Measurements from ENCODE around the gene ZNF655.

Gene ZNF655

DNA sequence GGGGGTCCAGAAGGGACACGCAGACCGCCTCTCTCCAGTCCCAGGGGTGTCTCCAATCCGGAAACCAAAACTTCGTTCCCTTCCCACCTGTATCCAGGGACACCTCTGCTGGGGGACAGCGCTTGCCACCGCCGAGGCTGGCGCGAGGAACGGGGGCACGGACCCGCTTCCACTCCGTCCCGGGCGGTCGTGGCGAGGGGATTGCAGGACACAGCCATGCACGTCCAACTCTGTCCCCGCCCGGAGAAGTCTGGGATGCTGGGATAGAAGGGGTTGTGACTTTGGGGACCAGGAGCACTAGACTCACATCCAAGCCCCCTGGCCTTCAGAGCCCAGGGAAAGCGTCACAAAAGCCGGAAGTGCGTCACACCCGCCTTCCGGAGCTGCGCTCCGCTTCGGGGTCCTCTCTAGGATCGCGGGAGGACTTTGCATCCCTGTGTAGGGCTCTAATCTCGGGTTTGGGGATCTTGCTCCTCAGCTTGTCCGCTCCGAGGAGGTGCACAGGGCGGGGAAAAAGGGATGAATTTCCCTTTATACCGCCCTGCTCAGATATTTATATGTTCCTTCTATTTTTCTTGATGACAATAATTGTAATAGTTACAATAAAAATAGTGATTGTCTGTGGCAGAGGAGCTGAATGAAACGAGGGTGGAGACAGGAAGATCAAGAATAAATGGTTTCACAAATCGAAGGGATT is 6.5 kb upstream of the ZNF655 start, which contains the start of gene FAM200A:
Gene FAM200A (minus strand): TSS at position 348 of the 697 bp plus-strand sequence. CDS start 3,707 bp downstream, outside the sequence.
- ChIA-PET CTCF (interaction anchor here (0.7 kb wide), 1 partner anchor 27 kb away, joined by 3 read pairs; no protein-coding TSS in a partner anchor), POLR2A (ENCODE audit: low non-redundant PET) (interaction anchor here (0.8 kb wide), 1 partner anchor 47 kb away, joined by 3 read pairs; the partner anchor contains the start of gene ZKSCAN5)
- H3K27ac ChIP-seq, result peak within 1 kb of the TSS; percentile 74
- DNase-seq (ENCODE audit: low spot score), result peak; percentile 96
- TF ChIP-seq, protein P1, sequence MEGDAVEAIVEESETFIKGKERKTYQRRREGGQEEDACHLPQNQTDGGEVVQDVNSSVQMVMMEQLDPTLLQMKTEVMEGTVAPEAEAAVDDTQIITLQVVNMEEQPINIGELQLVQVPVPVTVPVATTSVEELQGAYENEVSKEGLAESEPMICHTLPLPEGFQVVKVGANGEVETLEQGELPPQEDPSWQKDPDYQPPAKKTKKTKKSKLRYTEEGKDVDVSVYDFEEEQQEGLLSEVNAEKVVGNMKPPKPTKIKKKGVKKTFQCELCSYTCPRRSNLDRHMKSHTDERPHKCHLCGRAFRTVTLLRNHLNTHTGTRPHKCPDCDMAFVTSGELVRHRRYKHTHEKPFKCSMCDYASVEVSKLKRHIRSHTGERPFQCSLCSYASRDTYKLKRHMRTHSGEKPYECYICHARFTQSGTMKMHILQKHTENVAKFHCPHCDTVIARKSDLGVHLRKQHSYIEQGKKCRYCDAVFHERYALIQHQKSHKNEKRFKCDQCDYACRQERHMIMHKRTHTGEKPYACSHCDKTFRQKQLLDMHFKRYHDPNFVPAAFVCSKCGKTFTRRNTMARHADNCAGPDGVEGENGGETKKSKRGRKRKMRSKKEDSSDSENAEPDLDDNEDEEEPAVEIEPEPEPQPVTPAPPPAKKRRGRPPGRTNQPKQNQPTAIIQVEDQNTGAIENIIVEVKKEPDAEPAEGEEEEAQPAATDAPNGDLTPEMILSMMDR (conservative IDR thresholded peaks at IDR 0.05; ENCODE audit: low read depth), result no peak

DNA sequence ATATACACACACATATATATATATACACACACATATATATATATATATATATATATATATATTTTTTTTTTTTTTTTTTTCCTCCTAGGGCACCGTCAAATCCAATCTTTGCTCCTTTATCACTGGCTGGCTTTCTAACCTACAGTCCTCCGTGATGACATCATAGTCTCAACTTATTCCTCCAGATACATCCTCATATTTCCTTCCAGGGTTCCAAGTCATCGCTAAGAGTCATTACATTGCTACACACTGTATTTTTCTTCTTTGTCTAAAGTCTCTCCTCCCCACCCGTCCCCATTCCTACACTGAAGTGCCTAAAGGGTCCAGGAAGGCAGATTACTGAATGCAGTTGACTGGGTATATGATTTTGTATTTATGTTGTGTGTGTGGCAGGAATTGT is 5.4 kb upstream of the ZNF655 start:
- no peak for DNase-seq (ENCODE audit: low spot score)
- ChIA-PET POLR2A (ENCODE audit: low non-redundant PET) (no interaction called here), CTCF (interaction anchor here (0.6 kb wide), 1 partner anchor 44 kb away, joined by 4 read pairs; no protein-coding TSS in a partner anchor)
- no peak overlapping the region for H3K27ac ChIP-seq
- TF ChIP-seq, protein P1 (conservative IDR thresholded peaks at IDR 0.05; ENCODE audit: low read depth), result no peak

DNA sequence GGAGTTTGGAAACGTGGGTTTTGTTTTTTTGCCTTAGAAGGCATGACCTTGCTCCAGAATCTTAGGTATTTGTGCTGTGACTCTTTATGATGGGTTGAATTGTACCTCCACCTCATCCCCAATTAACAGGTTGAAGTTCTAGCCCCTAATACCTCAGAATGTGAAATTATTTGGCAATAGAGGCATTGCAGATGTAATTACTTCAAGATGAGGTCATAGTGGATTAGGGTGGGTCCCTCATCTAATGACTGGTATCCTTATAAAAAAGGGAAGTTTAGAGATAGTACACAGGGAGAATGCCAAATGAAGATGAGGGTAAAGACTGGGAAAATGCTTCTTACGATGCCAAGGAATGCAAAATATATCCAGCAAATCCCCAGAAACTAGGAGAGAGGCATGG is 3.5 kb upstream of the ZNF655 start:
- DNase-seq (ENCODE audit: low spot score), result no peak
- TF ChIP-seq, protein P1 (conservative IDR thresholded peaks at IDR 0.05; ENCODE audit: low read depth), result no peak
- no peak overlapping the region for H3K27ac ChIP-seq
- ChIA-PET CTCF (interaction anchor here (0.7 kb wide), 1 partner anchor 59 kb away, joined by 7 read pairs; no protein-coding TSS in a partner anchor), POLR2A (ENCODE audit: low non-redundant PET) (no interaction called here)

DNA sequence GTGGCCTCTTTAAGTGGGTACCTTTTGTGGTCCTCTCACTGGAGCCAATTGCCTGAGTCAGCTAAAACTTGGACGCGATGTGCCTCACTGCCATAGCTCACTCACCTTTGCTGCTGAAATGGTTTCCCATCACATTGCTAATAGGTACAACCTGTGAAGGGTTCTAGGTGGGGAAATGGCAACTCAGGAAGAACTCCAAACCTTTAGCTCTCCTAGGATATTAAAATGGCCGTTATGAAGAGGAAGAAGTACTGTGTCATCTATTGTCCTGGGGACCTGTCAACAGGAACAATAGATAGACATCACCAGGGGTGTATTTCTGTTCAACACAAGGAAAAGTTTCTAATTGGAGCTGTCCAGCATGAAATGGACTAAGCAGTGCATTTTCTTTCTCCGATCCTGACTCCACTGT is 1.2 kb upstream of the ZNF655 start:
- ChIA-PET POLR2A (ENCODE audit: low non-redundant PET) (no interaction called here), CTCF (no interaction called here)

DNA sequence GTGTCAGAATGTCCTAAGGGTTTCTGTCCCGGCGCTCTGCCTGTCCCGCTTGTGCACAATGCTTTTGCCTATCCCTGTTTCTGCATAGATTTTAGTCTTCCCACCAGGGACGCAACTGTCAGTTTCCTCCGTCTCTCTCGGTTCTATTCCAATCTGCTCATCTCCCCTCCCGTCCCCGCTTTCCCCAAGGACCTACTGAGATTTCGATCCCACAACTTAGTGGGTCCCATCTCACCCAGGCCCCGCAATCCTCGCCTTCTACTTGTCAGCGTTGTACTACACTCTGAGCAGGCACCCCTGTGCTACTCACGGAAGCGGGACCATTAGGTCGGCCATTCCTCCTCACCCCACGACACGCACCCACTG is 519 bp upstream of the ZNF655 start:
- POLR2A ChIA-PET (ENCODE audit: low non-redundant PET), result interaction anchor here (0.7 kb wide), 2 partner anchors 58 to 281 kb away, joined by 3 read pairs; partner anchors contain the start of gene ZNF394
- H3K27ac ChIP-seq, result peak overlapping the region; percentile 92
- TF ChIP-seq, protein P1 (conservative IDR thresholded peaks at IDR 0.05; ENCODE audit: low read depth), result no peak
- DNase-seq (ENCODE audit: low spot score), result no peak
- CTCF ChIA-PET, result interaction anchor here (0.6 kb wide), 1 partner anchor 24 kb away, joined by 3 read pairs; no protein-coding TSS in a partner anchor

More for the DNA sequence above, 1.2 kb upstream of the ZNF655 start:
- TF ChIP-seq, protein P1 (conservative IDR thresholded peaks at IDR 0.05; ENCODE audit: low read depth), result no peak
- no peak overlapping the region for H3K27ac ChIP-seq
- DNase-seq (ENCODE audit: low spot score), result no peak

DNA sequence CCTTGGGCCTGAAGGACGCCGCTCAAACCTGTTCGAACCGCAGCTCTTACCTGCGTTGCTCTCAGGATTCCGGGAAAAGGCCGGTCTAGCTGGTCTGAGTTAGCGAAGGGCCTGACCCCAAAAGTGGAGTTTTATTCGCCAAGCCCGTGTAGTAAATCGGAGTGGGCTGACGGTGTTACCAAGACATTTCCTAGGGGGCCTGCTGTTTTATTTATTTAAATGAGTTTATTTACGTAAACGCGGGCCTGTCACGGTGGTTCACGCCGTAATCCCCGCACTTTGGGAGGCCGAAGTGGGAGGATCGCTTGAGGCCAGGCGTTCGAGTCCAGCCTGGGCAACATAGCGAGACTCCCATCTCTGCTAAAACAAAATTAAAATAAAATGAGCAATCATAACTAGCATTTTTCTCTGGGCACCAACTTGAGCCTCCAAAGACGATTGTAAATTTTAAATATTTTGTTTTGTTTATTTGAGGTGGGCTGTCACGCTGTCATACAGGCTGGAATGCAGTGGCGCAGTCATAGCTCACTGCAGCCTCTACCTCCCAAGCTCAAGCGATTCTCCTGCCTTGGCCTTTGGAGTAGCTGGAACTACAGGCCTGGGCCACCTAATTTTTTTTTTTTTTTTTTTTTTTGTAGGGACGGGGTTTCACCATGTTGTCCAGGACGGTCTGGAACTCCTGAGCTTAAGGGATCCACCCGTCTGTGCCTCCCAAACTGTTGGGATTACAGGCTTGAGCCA is 903 bp downstream of the ZNF655 start:
- peak; percentile 35 for DNase-seq (ENCODE audit: low spot score)
- TF ChIP-seq, protein P1 (conservative IDR thresholded peaks at IDR 0.05; ENCODE audit: low read depth), result no peak
- ChIA-PET POLR2A (ENCODE audit: low non-redundant PET) (interaction anchor here (0.6 kb wide), 3 partner anchors 42 to 501 kb away, joined by 3 to 5 read pairs (median 4); no protein-coding TSS in a partner anchor), CTCF (no interaction called here)
- peak overlapping the region; percentile 92 for H3K27ac ChIP-seq
